ENCODE results near the gene DSCAM.

DSCAM gene

GRCh38 chr21:40385883-40386282 is 461.1 kb downstream of the DSCAM start:
- TF ChIP-seq CTCF (conservative IDR thresholded peaks at IDR 0.05): 0 out of 2 replicates have a peak, but pooled peaks have one; percentile 31
- H3K27ac ChIP-seq: no peak overlapping the region; the same call in 1 of the 2 replicates

- H3K27ac ChIP-seq: no peak overlapping the region
- TF ChIP-seq CTCF (conservative IDR thresholded peaks at IDR 0.05): no peak
Observed at GRCh38 chr21:40383951-40384350, 463.0 kb downstream of the DSCAM start.

GRCh38 chr21:40381111-40381510 is 465.8 kb downstream of the DSCAM start:
- no peak for TF ChIP-seq CTCF (conservative IDR thresholded peaks at IDR 0.05)
- no peak overlapping the region; the same call in 1 of the 2 replicates for H3K27ac ChIP-seq

GRCh38 chr21:40379881-40380810 is 466.8 kb downstream of the DSCAM start:
- H3K27ac ChIP-seq: peak overlapping the region; percentile 32

GRCh38 chr21:40377135-40377534 is 469.8 kb downstream of the DSCAM start:
- no peak overlapping the region for H3K27ac ChIP-seq
- TF ChIP-seq CTCF (conservative IDR thresholded peaks at IDR 0.05): no peak

More at GRCh38 chr21:40379881-40380810, 466.8 kb downstream of the DSCAM start:
- TF ChIP-seq CTCF (conservative IDR thresholded peaks at IDR 0.05): no peak

- TF ChIP-seq CTCF (conservative IDR thresholded peaks at IDR 0.05): no peak
- H3K27ac ChIP-seq: no peak overlapping the region
Observed at GRCh38 chr21:40373761-40374160, 473.2 kb downstream of the DSCAM start.

GRCh38 chr21:40372506-40372905 is 474.5 kb downstream of the DSCAM start:
- no peak overlapping the region for H3K27ac ChIP-seq
- no peak for TF ChIP-seq CTCF (conservative IDR thresholded peaks at IDR 0.05)

Measured in VCaP (cell line).